SK-N-SH (cell line): ENCODE data around the gene TRAPPC2L. TPM values are rescaled to one million over a fixed set of nuclear protein-coding genes. Genes with fewer than 3 reads are reported as not detected.

ENCODE experiments used
- CTCF ChIA-PET: fragments of 300-600, 350-600 bp; formaldehyde crosslinking; extraction: SDS; loops from one replicate; lab custom pipeline; 2021; lab: Yijun Ruan, JAX
- POLR2A ChIA-PET: fragments of 350-600 bp; sonication (Branson Sonifier 250); formaldehyde crosslinking; extraction: SDS; loops from one replicate; lab custom pipeline; 2020; ENCODE audit warnings: antibody characterized with exemption, inconsistent platforms; lab: Yijun Ruan, JAX
- DNase-seq: peaks from one replicate; pipeline ENCODE4 v3.0.0; 2012
- H2AFZ ChIP-seq: fragments of 200-600 bp; sonication (generic); 2 replicates; pipeline ENCODE4 v1.8.1; 2016; ENCODE audit warnings: antibody characterized with exemption, mild to moderate bottlenecking, low read depth
- H3F3A ChIP-seq: fragments of 200-600 bp; sonication (generic); replicated peaks from 2 replicates; pipeline ENCODE3; 2016; ENCODE audit warnings: antibody characterized with exemption, mild to moderate bottlenecking; ENCODE audit not compliant: insufficient read depth
- H3K27ac ChIP-seq, 2 experiments: fragments of 200-500 bp in 1 of 2; fragments of 200-600 bp in 1 of 2; sonication (Bioruptor generic) in 1 of 2; sonication (generic), shearing (Covaris generic) in 1 of 2; 2 replicates each; pipeline versions ENCODE4 v1.5.1 to v1.6.1; 2014 to 2016; ENCODE audit warnings: low read depth in 2 of 2, inconsistent platforms in 1 of 2, low read length in 1 of 2, mild to moderate bottlenecking in 1 of 2, mixed read lengths in 1 of 2
- H3K27me3 ChIP-seq: fragments of 200-600 bp; sonication (generic), shearing (Covaris generic); 2 replicates; pipeline ENCODE4 v1.6.1; 2016; ENCODE audit warnings: mixed run types; ENCODE audit not compliant: insufficient read depth
- H3K36me3 ChIP-seq, 2 experiments: fragments of 200-500 bp in 1 of 2; fragments of 200-600 bp in 1 of 2; sonication (Bioruptor generic) in 1 of 2; sonication (generic) in 1 of 2; replicated peaks in 1 of 2; 2 replicates each; pipeline versions ENCODE3 to v1.5.1; 2014 to 2016; ENCODE audit warnings: low read length in 1 of 2, mild to moderate bottlenecking in 1 of 2; ENCODE audit not compliant: insufficient read depth in 2 of 2, control insufficient read depth in 1 of 2
- H3K4me1 ChIP-seq, 2 experiments: fragments of 200-500 bp in 1 of 2; fragments of 200-600 bp in 1 of 2; sonication (Bioruptor generic) in 1 of 2; sonication (generic), shearing (Covaris generic) in 1 of 2; 2 replicates each; pipeline versions ENCODE4 v1.5.1 to v1.6.1; 2014 to 2016; ENCODE audit warnings: low read depth in 1 of 2, low read length in 1 of 2, mixed run types in 1 of 2; ENCODE audit not compliant: insufficient read depth in 2 of 2, control insufficient read depth in 1 of 2
- H3K4me2 ChIP-seq: fragments of 200-600 bp; sonication (generic), shearing (Covaris generic); 2 replicates; pipeline ENCODE4 v1.6.1; 2017; ENCODE audit warnings: mixed run types
- H3K4me3 ChIP-seq, 2 experiments: fragments of 200-500 bp in 1 of 2; fragments of 200-600 bp in 1 of 2; sonication (Bioruptor generic) in 1 of 2; sonication (generic), shearing (Covaris generic) in 1 of 2; 2 replicates each; pipeline versions ENCODE4 v1.5.1 to v1.8.1; 2014 to 2016; ENCODE audit warnings: low read depth in 2 of 2, inconsistent platforms in 1 of 2, low read length in 1 of 2, mild to moderate bottlenecking in 1 of 2, mixed read lengths in 1 of 2, moderate library complexity in 1 of 2
- H3K79me2 ChIP-seq: fragments of 200-600 bp; sonication (generic); 2 replicates; pipeline ENCODE4 v1.8.1; 2017; ENCODE audit warnings: mild to moderate bottlenecking; ENCODE audit not compliant: insufficient read depth
- H3K9ac ChIP-seq: fragments of 200-600 bp; sonication (generic); 2 replicates; pipeline ENCODE4 v1.6.1; 2017; ENCODE audit warnings: mixed run types
- H3K9me2 ChIP-seq: fragments of 200-600 bp; sonication (generic); 2 replicates; pipeline ENCODE4 v1.6.1; 2017; ENCODE audit warnings: mixed run types
- H3K9me3 ChIP-seq: fragments of 200-600 bp; sonication (generic); 2 replicates; pipeline ENCODE4 v1.6.1; 2017; ENCODE audit warnings: mixed run types, mild to moderate bottlenecking, moderate library complexity
- H4K20me1 ChIP-seq: fragments of 200-600 bp; sonication (generic); 2 replicates; pipeline ENCODE4 v1.6.1; 2017; ENCODE audit warnings: mild to moderate bottlenecking, mixed run types; ENCODE audit not compliant: insufficient read depth
- EP300 ChIP-seq, 2 experiments: IDR thresholded peaks; 2 replicates each; pipeline versions ENCODE4 v1.4.0 to v1.6.1; 2012; ENCODE audit warnings: borderline replicate concordance in 1 of 2, low read depth in 1 of 2, low read length in 1 of 2
- EZH2phosphoT487 ChIP-seq: fragments of 200-600 bp; sonication (generic); IDR thresholded peaks from 2 replicates; pipeline ENCODE4 v1.6.1; 2017; ENCODE audit warnings: low read depth, mixed run types, mild to moderate bottlenecking, antibody characterized with exemption, moderate library complexity, borderline replicate concordance
- FOXJ3 ChIP-seq: sonication (generic); formaldehyde crosslinking; IDR thresholded peaks from 2 replicates; pipeline ENCODE4 v1.5.1; 2020; ENCODE audit warnings: mild to moderate bottlenecking, missing genetic modification reagents
- GABPA ChIP-seq: IDR thresholded peaks from 2 replicates; pipeline ENCODE4 v1.4.0; 2012; ENCODE audit warnings: low read depth, mild to moderate bottlenecking
- NRF1 ChIP-seq: IDR thresholded peaks from 2 replicates; pipeline ENCODE4 v1.6.1; 2012; ENCODE audit warnings: low read depth, mild to moderate bottlenecking, low read length
- RAD21 ChIP-seq: IDR thresholded peaks from 2 replicates; pipeline ENCODE4 v1.6.1; 2012; ENCODE audit warnings: mild to moderate bottlenecking, low read length
- RXRA ChIP-seq: IDR thresholded peaks from 2 replicates; pipeline ENCODE4 v1.4.0; 2012; ENCODE audit warnings: low read depth, mild to moderate bottlenecking, borderline replicate concordance
- TAF1 ChIP-seq: IDR thresholded peaks from 2 replicates; pipeline ENCODE4 v1.6.1; 2012; ENCODE audit warnings: low read depth, mild to moderate bottlenecking, low read length, moderate library complexity, borderline replicate concordance
- ZBTB33 ChIP-seq: IDR thresholded peaks from 2 replicates; pipeline ENCODE4 v1.4.0; 2012; ENCODE audit warnings: low read depth, borderline replicate concordance
- WGBS: methylation state at CpG from one replicate; pipeline ENCODE4 v1.1.6; 2017; ENCODE audit warnings: low lambda C conversion rate; 5-methylcytosine and 5-hydroxymethylcytosine counted together
- polyA plus RNA-seq, 3 experiments: library from polyadenylated mRNA; depleted of rRNA; stranded (reverse); fragments of >200 nt; gene quantifications; 2 replicates each; pipeline ENCODE4 v1.2.3, GENCODE V29; 2012
- TF ChIP-seq, protein P1 (sequence below): IDR thresholded peaks from 2 replicates; pipeline ENCODE4 v1.4.0; 2012; ENCODE audit warnings: low read depth

The TRAPPC2L gene
- polyA plus RNA-seq, 1 of the 3 experiments (the other 2 are of a cell fraction): 73.9 TPM

DNA sequence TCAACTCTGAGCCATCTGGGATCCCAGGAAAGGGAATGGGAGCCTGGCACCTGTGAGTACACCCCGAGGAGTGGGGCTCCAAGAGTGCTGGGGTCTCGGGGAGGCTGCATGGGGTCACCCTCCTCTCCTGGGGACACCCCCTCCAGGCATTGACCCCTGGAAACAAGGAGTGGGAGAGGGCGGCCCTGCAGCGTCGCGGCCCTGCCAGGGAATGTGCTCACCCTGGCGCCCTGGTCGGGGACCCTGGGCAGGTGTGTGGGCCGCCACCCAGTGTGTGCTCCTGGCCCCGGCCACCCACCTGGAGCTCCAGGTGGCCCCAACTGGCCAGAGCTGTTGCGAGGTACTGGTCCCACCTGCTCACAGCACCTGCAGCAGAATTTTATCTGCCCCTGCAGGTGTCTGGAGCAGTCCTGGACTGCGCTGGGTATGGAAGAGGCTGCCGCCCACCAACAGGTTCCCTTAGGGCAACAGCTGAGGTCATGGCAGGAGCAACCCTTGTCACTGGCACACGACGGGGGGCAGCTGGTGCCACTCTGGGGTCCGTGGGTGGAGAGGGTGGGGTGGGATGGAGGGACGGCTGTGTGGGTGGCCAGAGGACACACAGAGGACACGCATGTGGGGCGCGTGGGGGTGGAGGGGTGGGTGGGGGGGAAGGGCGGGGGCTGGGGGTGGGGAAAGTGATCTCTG lies 14.9 kb downstream of the TRAPPC2L start:
- Histone ChIP-seq H3K27me3 (peaks cover 92% of the 10 kb centered on the region), H3K9me3 (no peaks in the 10 kb centered on the region), H3F3A (no peaks in the 10 kb centered on the region), H3K4me1 (peaks cover 0 to 3% of the 10 kb centered on the region in 2 experiments; a peak in 1 of 4 replicates), H4K20me1 (0 out of 2 replicates have a peak, but pooled peaks cover 3% of the 10 kb centered on the region), H3K27ac (no peak overlapping the region), H3K4me2 (no peak overlapping the region), H2AFZ (no peak overlapping the region), H3K9me2 (no peaks in the 10 kb centered on the region)
- WGBS: 33% methylated on average over 12 of the region's 21 CpGs
- POLR2A ChIA-PET: no interaction called here
- no peak for DNase-seq
- CTCF ChIA-PET: interaction anchor here (1.2 to 1.6 kb wide), 3 partner anchors 9 to 56 kb away, joined by 4 to 7 read pairs (median 6); no protein-coding TSS in a partner anchor
- no peak for TF ChIP-seq RXRA
- TF ChIP-seq, all 33 proteins: peak for 0
- no peak overlapping the region for H3K4me3 ChIP-seq
- H3K79me2 ChIP-seq: no peaks in the 10 kb centered on the region
- no peak overlapping the region for H3K9ac ChIP-seq
- no peaks in the 10 kb centered on the region for H3K36me3 ChIP-seq

- no peak overlapping the region for H2AFZ ChIP-seq
- H3K36me3 ChIP-seq: no peaks in the 10 kb centered on the region
- ChIA-PET POLR2A (no interaction called here), CTCF (interaction anchor here (0.6 to 3.8 kb wide), 4 partner anchors 15 to 117 kb away, joined by 3 to 17 read pairs (median 4); partner anchors contain the start of genes GALNS and TRAPPC2L)
- no peaks in the 10 kb centered on the region for H3K79me2 ChIP-seq
- H3K4me3 ChIP-seq: no peak overlapping the region
- H3K4me2 ChIP-seq: no peak overlapping the region
- H4K20me1 ChIP-seq: 0 out of 2 replicates have a peak, but pooled peaks cover 3% of the 10 kb centered on the region
- H3K9me2 ChIP-seq: no peaks in the 10 kb centered on the region
- H3K27me3 ChIP-seq: peaks cover 95% of the 10 kb centered on the region
- no peaks in the 10 kb centered on the region for H3F3A ChIP-seq
- H3K27ac ChIP-seq: no peak overlapping the region
- TF ChIP-seq FOXJ3 (no peak), RAD21 (no peak), EP300 (IDR thresholded peaks at IDR 0.05; ENCODE audit: borderline replicate concordance in 1 of 2, low read depth in 1 of 2, low read length in 1 of 2) (no peak), EZH2phosphoT487 (no peak)
- no peaks in the 10 kb centered on the region for H3K9me3 ChIP-seq
- H3K9ac ChIP-seq: no peak overlapping the region
- peaks cover 0 to 3% of the 10 kb centered on the region in 2 experiments; a peak in 1 of 4 replicates for H3K4me1 ChIP-seq
- DNase-seq: no peak
- WGBS: 31% methylated on average over 12 of the region's 25 CpGs
Measured at GRCh38 chr16:88872650-88873331, 15.9 kb downstream of the TRAPPC2L start.

DNA sequence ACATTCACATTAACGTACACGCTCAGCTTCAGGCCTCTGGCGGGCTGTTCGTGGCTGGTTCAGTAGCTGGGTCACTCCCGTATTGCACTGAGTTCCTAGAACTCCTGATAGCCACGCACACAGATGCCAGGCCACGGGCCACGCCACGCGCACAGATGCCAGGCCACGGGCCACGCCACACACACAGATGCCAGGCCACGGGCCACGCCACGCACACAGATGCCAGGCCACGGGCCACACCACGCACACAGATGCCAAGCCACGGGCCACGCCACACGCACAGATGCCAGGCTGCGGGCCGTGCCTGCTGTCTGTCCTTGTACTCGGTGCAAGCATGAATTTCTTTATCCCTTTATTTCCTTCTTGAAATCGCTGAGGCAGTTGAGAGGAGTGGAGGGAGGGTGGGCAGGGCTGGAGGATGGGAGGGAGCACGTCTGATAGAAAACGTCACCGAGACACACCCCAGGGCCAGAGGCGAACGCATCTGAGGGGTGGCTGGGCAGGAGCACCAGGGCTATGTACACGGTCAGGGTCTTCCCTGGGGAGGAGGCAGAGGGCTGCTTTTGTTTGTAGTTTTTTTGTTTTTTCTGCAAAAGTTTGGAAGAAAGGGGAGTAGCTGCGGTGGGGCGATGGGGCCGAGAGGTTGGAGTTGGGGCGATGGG lies 18.1 kb downstream of the TRAPPC2L start:
- Histone ChIP-seq H2AFZ (no peak overlapping the region), H3K27me3 (peaks cover 95% of the 10 kb centered on the region), H3K4me3 (no peak overlapping the region), H3K36me3 (no peaks in the 10 kb centered on the region), H3K9me3 (no peaks in the 10 kb centered on the region), H3K4me2 (no peak overlapping the region), H3K9me2 (no peaks in the 10 kb centered on the region), H3K9ac (no peak overlapping the region), H3K4me1 (peaks cover 0 to 3% of the 10 kb centered on the region in 2 experiments; a peak in 1 of 4 replicates), H3F3A (no peaks in the 10 kb centered on the region), H3K27ac (no peak overlapping the region), H3K79me2 (no peaks in the 10 kb centered on the region), H4K20me1 (0 out of 2 replicates have a peak, but pooled peaks cover 3% of the 10 kb centered on the region)
- POLR2A ChIA-PET: no interaction called here
- TF ChIP-seq GABPA (no peak), TAF1 (no peak), ZBTB33 (no peak), EZH2phosphoT487 (no peak), NRF1 (no peak)
- TF ChIP-seq, protein P1, sequence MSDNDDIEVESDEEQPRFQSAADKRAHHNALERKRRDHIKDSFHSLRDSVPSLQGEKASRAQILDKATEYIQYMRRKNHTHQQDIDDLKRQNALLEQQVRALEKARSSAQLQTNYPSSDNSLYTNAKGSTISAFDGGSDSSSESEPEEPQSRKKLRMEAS: no peak
- DNase-seq: no peak
- WGBS: 59% methylated on average over 32 of the region's 34 CpGs
- CTCF ChIA-PET: interaction anchor here (1.0 to 3.8 kb wide), 2 partner anchors 17 to 119 kb away, joined by 3 to 17 read pairs; partner anchors contain the start of genes GALNS and TRAPPC2L
